D721Med (cell line): Measurements from ENCODE around the gene CCHCR1.
"Not testable (repeated sequence)": the region's sequence is repeated elsewhere in the genome, so short reads cannot be mapped to it uniquely, and the experiment has no call there.

Experiments
- DNase-seq: peaks from one replicate; pipeline ENCODE4 v3.0.0; 2011; ENCODE audit warnings: low spot score; ENCODE audit not compliant: insufficient read length
- FAIRE-seq: peaks from 2 replicates; lab custom pipeline; 2011; peaks lifted over from hg19 to GRCh38; lab: Jason Lieb, UNC
- CTCF ChIP-seq: IDR thresholded peaks from 2 replicates; pipeline ENCODE4 v1.5.1; 2012; ENCODE audit warnings: mild to moderate bottlenecking, control low read depth; ENCODE audit not compliant: insufficient read depth; ENCODE audit errors: missing control alignments

CCHCR1 gene

GRCh38 chr6:31187780-31188194 lies 30.2 kb upstream of the CCHCR1 start:
- DNase-seq (no peak), FAIRE-seq (no peak)
- TF ChIP-seq CTCF = no peak

GRCh38 chr6:31186052-31186734 lies 28.6 kb upstream of the CCHCR1 start:
- FAIRE-seq = no peak
- DNase-seq = no peak
- no peak for TF ChIP-seq CTCF

- DNase-seq, FAIRE-seq: not testable (repeated sequence)
These were observed 28.1 kb upstream of the CCHCR1 start for GRCh38 chr6:31185695-31186051.

- not testable (repeated sequence) for FAIRE-seq, DNase-seq
These were observed 26.3 kb upstream of the CCHCR1 start for GRCh38 chr6:31183859-31184258.

- not testable (repeated sequence) for DNase-seq, FAIRE-seq
These were observed 25.7 kb upstream of the CCHCR1 start for GRCh38 chr6:31183287-31183686.

- TF ChIP-seq CTCF = no peak
- FAIRE-seq = no peak
These were observed 22.9 kb upstream of the CCHCR1 start for GRCh38 chr6:31180500-31180899.

GRCh38 chr6:31179896-31180295 lies 22.3 kb upstream of the CCHCR1 start:
- no peak for DNase-seq
- TF ChIP-seq CTCF = no peak
- no peak for FAIRE-seq

More at GRCh38 chr6:31180500-31180899, 22.9 kb upstream of the CCHCR1 start:
- no peak for DNase-seq

- DNase-seq (no peak), FAIRE-seq (no peak)
- no peak for TF ChIP-seq CTCF
These were observed 21.4 kb upstream of the CCHCR1 start for GRCh38 chr6:31179042-31179386.
